Stimulated activated naive CD4-positive, alpha-beta T cell treated with Interleukin-2 at 50 U/mL for 16 hours (primary cell): ENCODE data around the gene SNX7.

Experiments
- DNase-seq: peaks from one replicate; lab custom pipeline; 2025; lab: John Stamatoyannopoulos, UW

The SNX7 gene, protein sequence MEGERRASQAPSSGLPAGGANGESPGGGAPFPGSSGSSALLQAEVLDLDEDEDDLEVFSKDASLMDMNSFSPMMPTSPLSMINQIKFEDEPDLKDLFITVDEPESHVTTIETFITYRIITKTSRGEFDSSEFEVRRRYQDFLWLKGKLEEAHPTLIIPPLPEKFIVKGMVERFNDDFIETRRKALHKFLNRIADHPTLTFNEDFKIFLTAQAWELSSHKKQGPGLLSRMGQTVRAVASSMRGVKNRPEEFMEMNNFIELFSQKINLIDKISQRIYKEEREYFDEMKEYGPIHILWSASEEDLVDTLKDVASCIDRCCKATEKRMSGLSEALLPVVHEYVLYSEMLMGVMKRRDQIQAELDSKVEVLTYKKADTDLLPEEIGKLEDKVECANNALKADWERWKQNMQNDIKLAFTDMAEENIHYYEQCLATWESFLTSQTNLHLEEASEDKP

DNA sequence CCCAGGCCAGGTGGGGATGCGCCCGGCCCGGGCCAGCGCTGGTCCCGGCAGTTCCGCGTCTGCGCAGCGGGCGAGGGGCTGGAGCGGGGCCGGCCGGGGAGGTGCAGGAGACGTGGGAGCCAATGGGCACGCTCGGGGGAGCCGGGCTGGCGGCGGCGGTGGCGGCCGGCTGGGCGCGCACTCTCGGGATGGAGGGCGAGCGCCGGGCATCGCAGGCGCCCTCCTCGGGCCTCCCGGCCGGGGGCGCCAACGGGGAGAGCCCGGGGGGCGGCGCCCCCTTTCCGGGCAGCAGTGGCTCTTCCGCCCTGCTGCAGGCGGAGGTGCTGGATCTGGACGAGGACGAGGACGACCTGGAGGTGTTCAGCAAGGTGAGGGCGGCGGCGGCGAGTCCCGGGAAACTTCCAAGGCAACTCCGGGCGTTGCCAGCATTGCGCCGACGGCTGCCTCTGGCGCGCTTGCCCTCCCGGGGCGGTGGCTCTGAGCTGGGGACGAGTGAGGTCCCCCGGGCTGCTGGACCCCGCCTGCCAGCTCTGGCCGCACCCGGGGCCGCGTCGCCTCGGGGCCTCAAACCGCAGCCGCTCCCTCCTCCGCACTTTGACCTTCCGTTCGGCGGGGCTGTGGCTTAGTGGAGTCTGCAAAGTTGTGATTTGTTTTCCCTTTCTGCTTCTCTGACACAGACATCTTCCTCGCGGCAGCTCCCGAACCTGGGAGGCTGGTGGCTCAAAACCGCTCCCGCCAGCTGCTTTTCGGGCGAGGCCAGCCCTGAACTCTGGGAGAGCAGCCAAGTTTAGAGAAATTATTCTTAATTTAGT is at the start of gene SNX7:
Gene SNX7, plus strand, starts transcription at position 178 of the 812 bp plus-strand sequence. Its CDS starts 11 bp downstream, at position 189.
- no peak for DNase-seq

DNA sequence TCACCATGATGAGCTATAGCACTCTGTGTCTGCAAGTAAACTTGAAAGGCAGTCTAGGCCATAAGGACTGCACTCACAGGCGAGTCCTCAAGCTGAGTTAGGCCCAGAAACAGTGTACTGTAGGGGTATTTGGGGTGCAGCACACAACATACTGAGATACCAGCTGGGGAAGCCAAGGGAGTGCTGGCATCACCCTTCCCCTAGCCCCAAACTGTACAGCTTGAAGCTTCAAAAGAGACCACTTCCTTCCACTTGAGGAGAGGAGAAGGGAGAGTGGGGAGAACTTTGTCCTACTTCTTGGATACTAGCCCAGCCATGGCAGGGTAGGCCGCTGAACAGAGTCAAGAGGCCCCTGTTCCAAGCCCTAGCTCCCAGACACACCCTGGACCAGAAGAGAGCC is 24.2 kb upstream of the SNX7 start:
- no peak for DNase-seq

- DNase-seq: no peak
Observed at GRCh38 chr1:98638185-98638584, 23.3 kb upstream of the SNX7 start.

DNA sequence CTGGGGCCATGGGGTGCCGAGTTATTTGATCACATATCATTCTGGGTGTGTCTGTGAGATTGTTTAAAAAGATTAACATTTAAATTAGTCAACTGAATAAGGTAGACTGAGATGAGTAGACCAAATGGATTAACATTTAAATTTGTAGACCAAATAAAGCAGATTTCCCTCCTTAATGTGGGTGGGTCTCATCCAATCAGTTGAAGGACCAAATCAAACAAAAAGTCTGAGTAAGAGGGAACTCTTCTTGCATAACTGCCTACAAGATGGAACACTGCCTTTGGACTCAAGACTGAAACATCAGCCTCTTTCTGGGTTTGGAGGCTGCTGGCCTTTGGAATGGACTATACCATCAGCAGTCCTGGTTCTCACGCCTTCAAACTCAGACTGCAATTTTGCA is 17.0 kb upstream of the SNX7 start:
- DNase-seq: no peak

DNA sequence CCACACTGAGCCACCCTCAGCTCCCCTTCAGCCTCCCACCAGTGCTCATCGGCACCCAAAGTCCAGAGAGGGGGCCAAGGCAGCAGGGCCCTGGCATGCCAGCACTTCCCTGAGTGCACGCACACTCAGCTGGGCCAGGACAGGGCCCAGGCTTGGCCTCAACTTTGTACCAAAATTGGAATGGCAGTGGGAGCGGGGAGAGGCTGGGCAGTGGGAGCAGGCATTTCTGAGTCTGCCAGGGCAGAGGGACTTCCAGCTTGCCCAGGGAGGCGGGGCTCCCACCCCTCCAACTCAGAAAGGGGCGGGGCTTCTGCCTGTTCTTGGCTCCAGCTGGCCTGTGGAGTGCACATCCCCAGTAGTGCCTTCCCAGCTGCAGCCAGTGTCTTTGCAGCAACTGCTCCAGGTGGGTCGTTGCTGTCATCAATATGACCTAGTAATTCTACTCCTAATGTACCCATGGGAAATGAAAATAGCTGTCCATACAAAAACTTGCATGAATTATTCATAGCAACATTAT is 10.3 kb upstream of the SNX7 start:
- no peak for DNase-seq

GRCh38 chr1:98653123-98653522 is 8.4 kb upstream of the SNX7 start:
- DNase-seq: no peak

- DNase-seq: no peak
Observed at GRCh38 chr1:98659879-98660278, 1.6 kb upstream of the SNX7 start.

GRCh38 chr1:98660940-98661543 is 479 bp upstream of the SNX7 start:
- no peak for DNase-seq

GRCh38 chr1:98662356-98662670 is 792 bp downstream of the SNX7 start:
- no peak for DNase-seq

- DNase-seq: no peak
Observed at GRCh38 chr1:98668733-98669132, 7.2 kb downstream of the SNX7 start.

DNA sequence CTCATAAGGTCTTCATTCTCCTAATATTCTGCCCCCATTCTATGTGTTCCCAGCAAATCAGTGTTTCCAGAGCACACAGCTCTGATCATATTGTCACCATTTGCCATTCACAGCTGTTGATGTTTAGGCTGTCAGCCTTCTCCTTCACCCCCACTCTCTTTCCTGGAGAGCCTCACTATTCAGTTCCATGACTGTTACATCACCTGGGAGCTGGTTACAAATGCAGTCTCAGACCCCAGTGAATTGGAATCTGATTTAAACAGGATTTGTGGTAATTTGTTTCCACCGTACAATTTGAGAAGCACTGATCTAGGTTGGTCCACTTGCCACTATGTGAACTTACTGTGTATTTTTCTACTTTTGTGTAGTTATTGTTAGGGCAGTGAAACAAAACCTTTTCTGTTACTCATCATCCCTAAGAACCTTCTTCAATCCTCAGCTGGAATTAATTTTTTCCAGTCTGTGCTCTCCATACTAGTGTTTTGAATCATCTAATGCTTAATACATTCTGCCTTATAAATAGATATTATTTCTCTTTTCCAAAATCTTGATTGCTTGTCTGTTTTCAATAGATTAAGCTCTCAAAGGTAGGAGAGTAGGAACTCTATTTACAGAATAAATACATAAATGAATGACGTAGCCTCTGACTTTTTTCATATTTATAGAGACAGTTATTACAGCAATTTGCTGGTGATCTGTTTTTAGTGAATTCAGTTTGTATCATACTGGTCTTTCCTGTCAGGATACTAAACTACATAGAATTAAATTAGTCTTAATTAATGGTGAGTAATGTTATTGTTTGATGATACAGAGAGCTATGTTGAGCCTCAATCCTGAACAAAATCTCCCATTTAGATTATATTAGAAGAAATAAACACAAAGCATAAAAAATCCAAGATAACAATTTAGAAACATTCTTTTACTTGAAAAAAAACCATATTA is 8.1 kb downstream of the SNX7 start:
- no peak for DNase-seq

GRCh38 chr1:98672189-98672588 is 10.7 kb downstream of the SNX7 start:
- no peak for DNase-seq

DNA sequence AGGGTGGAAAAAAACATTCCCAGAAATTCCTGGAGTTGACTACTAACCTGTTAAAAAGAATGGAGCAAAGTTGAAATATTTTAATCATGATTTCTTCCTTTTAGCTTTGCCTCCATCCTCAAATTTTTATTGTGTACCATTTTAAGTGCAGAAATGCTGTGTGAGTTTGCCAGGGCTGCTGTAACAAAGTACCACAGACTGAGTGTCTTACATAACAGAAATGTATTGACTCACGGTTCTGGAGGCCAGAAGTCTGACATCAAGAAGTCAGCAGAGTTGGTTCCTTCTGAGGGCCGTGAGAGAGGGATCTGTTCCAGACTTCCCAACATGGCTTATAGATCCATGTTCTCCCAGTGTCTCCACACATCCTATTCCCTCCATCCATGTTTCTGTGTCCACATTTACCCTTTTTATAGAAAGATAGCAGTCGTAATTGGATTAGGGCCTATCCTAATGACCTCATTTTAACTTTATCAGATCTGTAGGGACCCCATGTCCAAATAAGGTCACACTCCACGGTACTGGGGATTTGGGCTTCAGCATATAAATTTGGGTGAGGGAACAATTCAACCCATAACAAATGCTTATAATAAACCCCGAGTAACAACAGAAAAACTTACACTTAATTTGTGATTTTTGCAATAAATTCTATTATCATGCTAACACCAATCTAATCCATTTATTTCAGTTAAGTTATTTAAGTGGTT is 12.7 kb downstream of the SNX7 start:
- DNase-seq: no peak

GRCh38 chr1:98675282-98675681 is 13.8 kb downstream of the SNX7 start:
- DNase-seq: no peak

- no peak for DNase-seq
Observed at GRCh38 chr1:98677288-98677687, 15.8 kb downstream of the SNX7 start.

DNA sequence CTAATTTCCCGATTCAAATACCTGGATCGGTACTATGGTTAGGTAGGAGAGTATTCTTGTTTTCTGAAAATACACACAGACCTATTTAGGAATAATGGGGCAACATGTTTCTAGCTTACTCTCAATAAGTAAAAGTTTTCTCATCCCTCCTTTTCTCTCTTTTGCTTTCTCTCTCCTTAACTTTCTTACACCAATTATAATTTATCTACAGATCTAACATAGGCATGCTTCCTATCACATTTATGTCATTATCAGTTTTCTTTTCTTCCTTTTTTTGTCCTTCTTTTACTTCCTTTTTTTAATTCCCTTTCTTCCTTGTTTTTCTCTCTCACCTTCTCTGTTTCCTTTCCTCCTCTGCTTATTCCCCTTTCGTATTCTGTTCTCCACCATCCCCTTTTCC is 20.3 kb downstream of the SNX7 start:
- no peak for DNase-seq

DNA sequence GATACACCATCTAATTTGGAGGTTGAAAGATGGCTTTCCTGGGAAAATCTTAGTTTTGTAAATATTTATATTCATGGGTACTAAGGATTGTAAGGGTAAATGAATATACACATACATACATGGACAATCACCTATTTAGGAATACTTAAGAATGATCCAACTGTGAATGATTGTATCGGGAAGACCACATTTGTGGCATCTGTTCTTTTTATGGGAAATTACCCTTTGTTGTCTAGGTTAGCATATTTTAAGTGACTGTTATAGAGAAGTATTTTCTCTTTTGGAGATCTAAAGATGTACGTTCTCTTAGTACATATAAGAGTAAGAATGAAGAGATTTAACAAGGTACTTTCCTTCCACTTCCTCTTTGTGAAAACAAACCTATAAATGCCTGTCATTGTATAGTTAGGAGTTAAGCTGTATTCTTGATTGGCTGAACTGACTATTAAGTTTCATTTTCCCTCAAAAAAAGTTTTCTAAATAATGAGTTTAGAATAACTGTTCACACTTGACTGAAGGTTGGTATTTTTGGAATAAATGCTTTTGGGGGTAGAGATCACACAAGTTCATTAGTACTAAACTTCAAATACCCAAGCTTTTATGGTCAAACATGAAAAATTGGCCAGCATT is 26.7 kb downstream of the SNX7 start:
- no peak for DNase-seq

- no peak for DNase-seq
Observed at GRCh38 chr1:98690576-98690975, 29.1 kb downstream of the SNX7 start.

GRCh38 chr1:98692482-98692881 is 31.0 kb downstream of the SNX7 start:
- DNase-seq: no peak

GRCh38 chr1:98693385-98693784 is 31.9 kb downstream of the SNX7 start:
- DNase-seq: no peak
